ENCODE measurements around the gene VIL1.

- no peak for TF ChIP-seq EZH2phosphoT487 (conservative IDR thresholded peaks at IDR 0.05; ENCODE audit: low read length)
- TF ChIP-seq, protein P1, sequence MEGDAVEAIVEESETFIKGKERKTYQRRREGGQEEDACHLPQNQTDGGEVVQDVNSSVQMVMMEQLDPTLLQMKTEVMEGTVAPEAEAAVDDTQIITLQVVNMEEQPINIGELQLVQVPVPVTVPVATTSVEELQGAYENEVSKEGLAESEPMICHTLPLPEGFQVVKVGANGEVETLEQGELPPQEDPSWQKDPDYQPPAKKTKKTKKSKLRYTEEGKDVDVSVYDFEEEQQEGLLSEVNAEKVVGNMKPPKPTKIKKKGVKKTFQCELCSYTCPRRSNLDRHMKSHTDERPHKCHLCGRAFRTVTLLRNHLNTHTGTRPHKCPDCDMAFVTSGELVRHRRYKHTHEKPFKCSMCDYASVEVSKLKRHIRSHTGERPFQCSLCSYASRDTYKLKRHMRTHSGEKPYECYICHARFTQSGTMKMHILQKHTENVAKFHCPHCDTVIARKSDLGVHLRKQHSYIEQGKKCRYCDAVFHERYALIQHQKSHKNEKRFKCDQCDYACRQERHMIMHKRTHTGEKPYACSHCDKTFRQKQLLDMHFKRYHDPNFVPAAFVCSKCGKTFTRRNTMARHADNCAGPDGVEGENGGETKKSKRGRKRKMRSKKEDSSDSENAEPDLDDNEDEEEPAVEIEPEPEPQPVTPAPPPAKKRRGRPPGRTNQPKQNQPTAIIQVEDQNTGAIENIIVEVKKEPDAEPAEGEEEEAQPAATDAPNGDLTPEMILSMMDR (IDR thresholded peaks at IDR 0.05; ENCODE audit: insufficient read depth, low read length, poor library complexity, severe bottlenecking) = no peak
These were observed 3.6 kb downstream of the VIL1 start for GRCh38 chr2:218422403-218423086.

All from SU-DHL-6 (cell line).